ENCODE data around the gene AGER.

DNA sequence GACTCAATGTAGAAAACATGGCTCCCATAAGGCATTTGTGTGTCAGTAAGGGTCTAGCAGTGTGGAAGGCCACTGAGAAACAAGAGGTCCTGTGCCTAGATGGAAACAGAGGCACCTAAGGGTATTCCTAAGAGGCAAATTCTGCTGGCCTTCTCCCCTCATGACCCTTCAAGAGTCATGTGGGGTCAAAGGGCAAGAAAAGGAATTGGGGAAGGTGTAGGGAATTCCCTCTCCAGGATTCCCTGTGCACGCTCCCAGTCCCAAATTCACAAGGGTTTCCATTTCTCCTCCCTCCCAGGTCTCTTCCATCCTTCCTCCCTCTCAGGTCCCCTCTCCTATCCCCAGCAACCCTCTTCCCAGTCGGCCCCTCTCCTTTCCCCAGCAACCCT lies 8.7 kb downstream of the AGER start:
- TF ChIP-seq ARNT (IDR thresholded peaks at IDR 0.05) (no peak), TARDBP (IDR thresholded peaks at IDR 0.05) (no peak), FOXM1 (IDR thresholded peaks at IDR 0.05; ENCODE audit: borderline replicate concordance) (no peak), L3MBTL2 (conservative IDR thresholded peaks at IDR 0.05) (no peak), ZNF384 (IDR thresholded peaks at IDR 0.05) (no peak), FOXA1 (IDR thresholded peaks at IDR 0.05) (no peak), FOXK2 (IDR thresholded peaks at IDR 0.05) (no peak)
